GM23338 (cell line): Measurements from ENCODE around the gene LRMDA. TPM values are rescaled to one million over a fixed set of nuclear protein-coding genes. Genes with fewer than 3 reads are reported as not detected.

Source experiments
- ATAC-seq: fragments of 200-7000 bp; cut with Tn5 transposase; 3 replicates; pipeline ENCODE4 v1.9.1; 2020
- DNase-seq: peaks from one replicate; pipeline ENCODE4 v3.0.0-alpha.2; 2015; ENCODE audit warnings: low spot score
- H2AFZ ChIP-seq: fragments of 200-600 bp; sonication (generic); 2 replicates; pipeline ENCODE4 v1.8.0; 2016; ENCODE audit warnings: antibody characterized with exemption, mild to moderate bottlenecking, moderate library complexity
- H3F3A ChIP-seq: fragments of 200-600 bp; sonication (generic); replicated peaks from 2 replicates; pipeline ENCODE4 v1.8.0; 2017; ENCODE audit warnings: antibody characterized with exemption, mixed run types, low read depth
- H3K27ac ChIP-seq: fragments of 200-600 bp; sonication (generic); 2 replicates; pipeline ENCODE4 v1.6.1; 2016; ENCODE audit warnings: low read depth
- H3K27me3 ChIP-seq: fragments of 200-600 bp; sonication (generic); 2 replicates; pipeline ENCODE4 v1.8.0; 2016; ENCODE audit warnings: mild to moderate bottlenecking, mixed run types, moderate library complexity; ENCODE audit not compliant: insufficient read depth
- H3K36me3 ChIP-seq: fragments of 200-600 bp; sonication (generic); 2 replicates; pipeline ENCODE4 v1.8.0; 2016; ENCODE audit warnings: mild to moderate bottlenecking; ENCODE audit not compliant: insufficient read depth
- H3K4me1 ChIP-seq: fragments of 200-600 bp; sonication (generic); 2 replicates; pipeline ENCODE4 v1.8.0; 2016; ENCODE audit warnings: mild to moderate bottlenecking, moderate library complexity; ENCODE audit not compliant: insufficient read depth
- H3K4me2 ChIP-seq: fragments of 200-600 bp; sonication (generic); 2 replicates; pipeline ENCODE4 v1.7.1; 2017; ENCODE audit warnings: mixed run types
- H3K4me3 ChIP-seq: fragments of 200-600 bp; sonication (generic); 2 replicates; pipeline ENCODE4 v1.6.1; 2016; ENCODE audit warnings: mixed run types
- H3K79me2 ChIP-seq: fragments of 200-600 bp; sonication (generic); replicated peaks from 2 replicates; pipeline ENCODE4 v1.8.0; 2017; ENCODE audit warnings: mild to moderate bottlenecking; ENCODE audit not compliant: insufficient read depth
- H3K9me2 ChIP-seq: fragments of 200-600 bp; sonication (generic); 2 replicates; pipeline ENCODE4 v1.8.0; 2017; ENCODE audit not compliant: insufficient read depth
- H4K20me1 ChIP-seq: fragments of 200-600 bp; sonication (generic); replicated peaks from 2 replicates; pipeline ENCODE4 v1.8.0; 2017; ENCODE audit warnings: mild to moderate bottlenecking; ENCODE audit not compliant: insufficient read depth
- H3K27ac Mint-ChIP-seq: 2 replicates; pipeline ENCODE4 v1.8.0; 2020; ENCODE audit warnings: inconsistent platforms, mild to moderate bottlenecking, moderate library complexity, mixed read lengths
- H3K27me3 Mint-ChIP-seq: 3 replicates; pipeline ENCODE4 v1.8.0; 2022; ENCODE audit warnings: low read depth, mild to moderate bottlenecking, moderate library complexity, mixed read lengths, inconsistent platforms; ENCODE audit not compliant: insufficient read depth, poor library complexity
- H3K36me3 Mint-ChIP-seq: 3 replicates; pipeline ENCODE4 v1.8.0; 2021; ENCODE audit warnings: low read depth, mild to moderate bottlenecking, inconsistent platforms, moderate library complexity, mixed read lengths
- H3K4me1 Mint-ChIP-seq: 3 replicates; pipeline ENCODE4 v1.8.0; 2020; ENCODE audit warnings: mild to moderate bottlenecking, inconsistent platforms, mixed read lengths
- H3K4me3 Mint-ChIP-seq: 3 replicates; pipeline ENCODE4 v1.8.0; 2021; ENCODE audit warnings: moderate library complexity, mild to moderate bottlenecking, inconsistent platforms, mixed read lengths
- H3K9me3 Mint-ChIP-seq: 3 replicates; pipeline ENCODE4 v1.8.0; 2020; ENCODE audit warnings: moderate library complexity, mild to moderate bottlenecking, inconsistent platforms, mixed read lengths
- EZH2 ChIP-seq: fragments of 200-600 bp; sonication (generic); IDR thresholded peaks from one replicate; pipeline ENCODE4 v1.8.0; 2017; ENCODE audit warnings: antibody characterized with exemption, mild to moderate bottlenecking, low read depth; ENCODE audit not compliant: unreplicated experiment
- EZH2phosphoT487 ChIP-seq: fragments of 200-600 bp; sonication (generic); IDR thresholded peaks from one replicate; pipeline ENCODE4 v1.8.1; 2018; ENCODE audit warnings: antibody characterized with exemption; ENCODE audit not compliant: unreplicated experiment
- NANOG ChIP-seq: IDR thresholded peaks from 2 replicates; pipeline ENCODE4 v1.6.1; 2016; ENCODE audit warnings: antibody characterized with exemption, borderline replicate concordance
- POLR2AphosphoS5 ChIP-seq: IDR thresholded peaks from 2 replicates; pipeline ENCODE4 v1.6.1; 2016; ENCODE audit warnings: antibody characterized with exemption, low read depth
- STAT1 ChIP-seq: IDR thresholded peaks from one replicate; pipeline ENCODE4 v1.6.1; 2016; ENCODE audit warnings: antibody characterized with exemption; ENCODE audit not compliant: unreplicated experiment
- ZNF114 ChIP-seq: fragments of 250-450 bp; sonication (Bioruptor Pico); IDR thresholded peaks from 2 replicates; pipeline ENCODE4 v1.5.0; 2020; ENCODE audit warnings: mild to moderate bottlenecking, moderate library complexity
- ZNF331 ChIP-seq: fragments of 250-450 bp; sonication (Bioruptor Pico); IDR thresholded peaks from 2 replicates; pipeline ENCODE4 v1.5.0; 2020; ENCODE audit warnings: low read depth, mild to moderate bottlenecking, moderate library complexity
- polyA plus RNA-seq: library from polyadenylated mRNA; unstranded; fragments of >200 nt; fragmentation: Nextera tagmentation; extraction: Ambion mirVana; gene quantifications from 2 replicates; pipeline ENCODE4 v1.2.1, GENCODE V29; 2016
- total RNA-seq: library from RNA; depleted of rRNA; stranded (reverse); fragments of >200 nt; shearing (Covaris generic); gene quantifications from 2 replicates; pipeline ENCODE4 v1.2.3, GENCODE V29; 2014
- TF ChIP-seq, protein P1 (sequence below): IDR thresholded peaks from one replicate; pipeline ENCODE4 v1.6.1; 2018; ENCODE audit warnings: antibody characterized with exemption; ENCODE audit not compliant: unreplicated experiment

The LRMDA gene
- total and polyA plus RNA-seq, 2 experiments from 2014 or later, result 0.90 to 1.8 TPM

DNA sequence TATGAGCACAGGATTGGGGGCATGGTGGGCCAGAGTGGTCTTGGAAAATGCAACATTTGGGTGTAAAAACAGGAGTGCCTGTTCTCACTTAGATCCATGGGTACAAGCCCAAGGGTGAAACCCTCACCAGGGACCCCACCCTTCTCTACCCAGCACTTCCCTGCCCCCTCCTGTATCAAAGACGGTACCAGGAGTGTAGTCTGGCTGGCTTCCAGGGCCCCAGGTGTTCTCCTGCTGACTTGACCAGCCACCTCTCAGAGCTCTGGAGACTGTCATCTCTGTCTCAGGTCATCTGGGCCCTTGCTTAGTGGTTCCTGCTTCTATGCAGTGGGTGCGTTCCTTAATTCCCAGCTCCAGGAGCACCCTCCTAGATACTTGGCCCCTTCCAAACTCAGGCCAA, 447.2 kb downstream of the LRMDA start (continued):
- TF ChIP-seq ZNF331, result no peak
- TF ChIP-seq, protein P1, sequence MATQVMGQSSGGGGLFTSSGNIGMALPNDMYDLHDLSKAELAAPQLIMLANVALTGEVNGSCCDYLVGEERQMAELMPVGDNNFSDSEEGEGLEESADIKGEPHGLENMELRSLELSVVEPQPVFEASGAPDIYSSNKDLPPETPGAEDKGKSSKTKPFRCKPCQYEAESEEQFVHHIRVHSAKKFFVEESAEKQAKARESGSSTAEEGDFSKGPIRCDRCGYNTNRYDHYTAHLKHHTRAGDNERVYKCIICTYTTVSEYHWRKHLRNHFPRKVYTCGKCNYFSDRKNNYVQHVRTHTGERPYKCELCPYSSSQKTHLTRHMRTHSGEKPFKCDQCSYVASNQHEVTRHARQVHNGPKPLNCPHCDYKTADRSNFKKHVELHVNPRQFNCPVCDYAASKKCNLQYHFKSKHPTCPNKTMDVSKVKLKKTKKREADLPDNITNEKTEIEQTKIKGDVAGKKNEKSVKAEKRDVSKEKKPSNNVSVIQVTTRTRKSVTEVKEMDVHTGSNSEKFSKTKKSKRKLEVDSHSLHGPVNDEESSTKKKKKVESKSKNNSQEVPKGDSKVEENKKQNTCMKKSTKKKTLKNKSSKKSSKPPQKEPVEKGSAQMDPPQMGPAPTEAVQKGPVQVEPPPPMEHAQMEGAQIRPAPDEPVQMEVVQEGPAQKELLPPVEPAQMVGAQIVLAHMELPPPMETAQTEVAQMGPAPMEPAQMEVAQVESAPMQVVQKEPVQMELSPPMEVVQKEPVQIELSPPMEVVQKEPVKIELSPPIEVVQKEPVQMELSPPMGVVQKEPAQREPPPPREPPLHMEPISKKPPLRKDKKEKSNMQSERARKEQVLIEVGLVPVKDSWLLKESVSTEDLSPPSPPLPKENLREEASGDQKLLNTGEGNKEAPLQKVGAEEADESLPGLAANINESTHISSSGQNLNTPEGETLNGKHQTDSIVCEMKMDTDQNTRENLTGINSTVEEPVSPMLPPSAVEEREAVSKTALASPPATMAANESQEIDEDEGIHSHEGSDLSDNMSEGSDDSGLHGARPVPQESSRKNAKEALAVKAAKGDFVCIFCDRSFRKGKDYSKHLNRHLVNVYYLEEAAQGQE, result no peak
- TF ChIP-seq EZH2phosphoT487, result no peak
- TF ChIP-seq NANOG, result no peak
- no peak for TF ChIP-seq ZNF114 (CRISPR knock-in tag)
- TF ChIP-seq POLR2AphosphoS5, result no peak

DNA sequence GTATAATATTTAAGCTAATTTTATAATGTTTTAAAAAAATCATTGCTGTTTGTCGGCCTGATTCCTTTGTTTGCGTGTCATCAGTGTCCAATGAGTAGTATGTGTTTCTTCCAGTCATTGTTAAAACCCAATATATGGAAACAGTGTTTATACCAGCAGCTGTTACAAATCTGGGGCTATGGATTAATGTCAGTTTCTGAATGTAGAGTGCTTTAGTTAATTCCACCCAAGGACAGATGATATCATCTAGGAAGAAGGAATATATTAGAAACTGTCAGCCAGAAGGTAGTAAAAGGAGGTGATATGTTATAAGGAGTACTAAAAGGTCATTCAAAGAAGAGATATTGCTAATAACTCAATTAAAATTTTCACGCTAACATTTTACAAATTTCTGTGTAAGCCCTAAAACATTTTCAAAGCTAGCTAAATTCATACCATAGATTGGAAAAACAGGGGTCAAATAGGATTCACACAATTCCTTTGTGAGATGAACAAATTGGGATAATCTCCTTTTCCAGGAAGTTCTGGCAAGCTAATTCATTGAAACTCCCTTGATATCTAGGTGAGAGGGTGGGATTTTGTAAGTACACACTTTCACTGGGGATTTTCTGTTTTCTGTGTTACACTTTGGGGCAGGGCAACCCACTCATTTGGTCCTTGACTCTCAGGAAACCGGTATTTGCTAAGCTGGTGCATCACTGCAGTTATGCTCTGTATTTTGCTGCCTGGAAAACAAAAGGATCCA, 448.8 kb downstream of the LRMDA start:
- Mint-ChIP-seq H3K4me1 (peaks cover 7% of the 10 kb centered on the region; the same call in 2 of the 3 replicates), H3K27me3 (no peaks in the 10 kb centered on the region), H3K36me3 (no peaks in the 10 kb centered on the region), H3K27ac (no peak overlapping the region), H3K4me3 (no peak overlapping the region), H3K9me3 (no peaks in the 10 kb centered on the region)
- Histone ChIP-seq H2AFZ (no peak overlapping the region), H3K36me3 (no peaks in the 10 kb centered on the region), H3K27me3 (no peaks in the 10 kb centered on the region), H3F3A (no peaks in the 10 kb centered on the region), H3K79me2 (no peaks in the 10 kb centered on the region), H3K27ac (no peak overlapping the region), H4K20me1 (no peaks in the 10 kb centered on the region), H3K4me3 (no peak overlapping the region), H3K9me2 (no peaks in the 10 kb centered on the region; the same call in 1 of the 2 replicates), H3K4me2 (no peak overlapping the region), H3K4me1 (no peaks in the 10 kb centered on the region)
- DNase-seq (no peak), ATAC-seq (no peak)
- no peak for TF ChIP-seq EZH2
- no peak for TF ChIP-seq NANOG
- no peak for TF ChIP-seq STAT1
